Measurements from ENCODE around the gene METTL26.
A peak's percentile ranks its signal among the peaks of the same experiment; 100 is the strongest.
"Not testable (repeated sequence)": the region's sequence is repeated elsewhere in the genome, so short reads cannot be mapped to it uniquely, and the experiment has no call there.

METTL26 gene

GRCh38 chr16:624526-625070 is 11.5 kb downstream of the METTL26 start:
- no peak for DNase-seq

- no peak for DNase-seq
These were observed 13.2 kb downstream of the METTL26 start for GRCh38 chr16:622920-623280.

DNA sequence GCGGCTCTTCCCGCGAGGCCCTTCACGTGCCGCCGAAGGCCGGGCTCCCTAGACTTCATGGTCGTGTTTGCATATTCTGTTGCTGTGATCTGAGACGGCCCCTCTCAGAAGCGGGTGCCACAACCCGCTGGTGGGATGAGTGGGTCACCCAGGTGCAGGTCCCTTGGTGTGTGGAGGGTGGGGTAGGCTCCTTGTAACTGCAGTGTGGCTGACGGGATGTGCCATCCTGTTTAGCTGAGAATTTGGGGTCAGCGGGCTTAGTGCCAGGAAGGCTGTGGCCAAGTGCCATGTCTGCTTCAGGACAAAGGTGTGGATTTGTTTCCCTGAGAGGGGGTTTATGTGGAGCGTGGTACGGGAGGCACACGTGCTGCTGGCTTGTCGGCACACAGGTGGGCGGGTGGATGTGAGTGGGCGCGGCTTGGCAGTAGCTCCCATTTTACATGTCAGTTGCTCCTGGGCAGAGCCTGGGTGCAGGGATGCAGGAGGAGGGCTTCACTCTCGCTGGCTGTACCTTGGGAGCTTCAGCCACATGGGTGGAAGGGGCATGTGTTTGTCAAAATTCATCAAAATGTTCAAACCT is 14.5 kb downstream of the METTL26 start:
- DNase-seq, result no peak

- DNase-seq, result no peak
These were observed 15.2 kb downstream of the METTL26 start for GRCh38 chr16:620700-621525.

DNA sequence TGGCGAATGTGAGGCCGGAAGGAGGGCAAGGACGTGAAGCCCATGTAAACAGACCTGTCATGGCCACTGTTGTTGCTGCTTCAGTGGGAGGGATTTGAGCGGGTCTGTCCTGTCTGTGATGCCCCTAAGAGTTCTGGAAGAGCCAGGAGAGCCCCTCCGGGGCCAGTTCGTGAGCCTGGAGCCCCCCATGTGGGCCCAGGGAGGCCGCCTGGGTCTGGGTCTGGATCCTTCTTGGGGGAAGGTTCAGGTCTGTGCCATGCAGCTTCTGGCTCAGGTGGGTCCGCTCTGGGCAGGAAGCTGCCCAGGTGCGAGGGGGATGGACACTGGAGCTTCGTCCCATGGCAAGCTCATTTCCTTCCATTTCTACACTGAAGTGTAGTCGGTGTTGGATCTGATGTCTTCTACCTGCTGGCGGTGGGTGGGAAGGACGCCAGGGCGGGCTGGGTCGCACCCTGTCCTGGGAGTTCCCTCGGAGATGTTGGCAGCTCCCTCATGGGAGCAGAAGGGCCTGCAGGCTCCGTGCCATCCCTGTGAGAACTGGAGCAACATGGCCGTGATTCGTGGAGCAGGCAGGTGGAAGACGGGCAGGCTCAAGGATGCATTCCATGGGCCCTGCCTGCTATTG is 16.5 kb downstream of the METTL26 start:
- DNase-seq, result no peak

DNA sequence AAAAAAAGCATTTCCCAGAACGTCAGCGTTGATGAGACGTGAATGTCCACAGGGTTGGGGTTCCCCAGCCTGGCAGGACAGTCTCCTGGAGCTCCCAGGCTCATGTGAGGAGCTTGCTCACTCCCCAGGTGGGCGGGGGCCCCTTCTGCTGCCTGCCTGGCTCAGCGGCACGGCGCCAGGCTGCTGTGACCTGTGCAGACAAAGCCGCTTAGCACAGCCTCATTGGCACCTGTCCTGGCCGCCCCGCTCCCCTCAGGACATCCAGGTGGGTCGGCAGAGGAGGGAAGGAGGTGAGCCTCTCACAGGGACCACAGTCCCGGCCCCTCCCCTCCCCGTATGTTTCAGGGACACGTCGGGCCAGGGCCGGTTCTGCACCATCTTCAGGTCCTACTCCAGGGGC is 18.2 kb downstream of the METTL26 start:
- DNase-seq, result no peak

- DNase-seq, result no peak
These were observed 19.1 kb downstream of the METTL26 start for GRCh38 chr16:616733-617586.

DNA sequence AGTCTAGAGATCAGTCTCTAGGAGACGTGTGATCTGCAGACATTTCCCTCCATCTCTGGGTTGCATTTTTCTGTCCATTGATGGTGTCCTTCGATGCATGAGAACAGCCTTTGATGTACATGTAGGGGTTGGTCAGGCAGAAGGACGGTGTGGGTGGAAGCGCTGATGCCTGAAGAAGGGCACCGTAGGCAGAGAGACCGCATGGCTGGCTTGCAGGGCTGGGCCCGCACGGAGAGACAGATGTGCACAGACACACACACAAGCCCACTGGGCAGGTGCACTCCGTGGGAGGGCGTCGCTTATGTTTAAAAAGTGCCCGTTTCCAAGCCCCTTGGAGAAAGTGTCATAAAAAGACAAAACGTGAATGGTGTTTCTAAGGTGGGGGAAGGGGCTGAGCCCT is 21.0 kb downstream of the METTL26 start:
- no peak for DNase-seq

GRCh38 chr16:610513-611381 is 25.4 kb downstream of the METTL26 start:
- peak; percentile 55 for DNase-seq

- DNase-seq, result no peak
These were observed 26.1 kb downstream of the METTL26 start for GRCh38 chr16:609984-610383.

GRCh38 chr16:609316-609715 is 26.8 kb downstream of the METTL26 start:
- no peak for DNase-seq

GRCh38 chr16:608019-608418 is 28.1 kb downstream of the METTL26 start:
- DNase-seq, result no peak

GRCh38 chr16:606656-607307 is 29.3 kb downstream of the METTL26 start:
- no peak for DNase-seq

GRCh38 chr16:603933-604332 is 32.2 kb downstream of the METTL26 start:
- DNase-seq, result no peak

- DNase-seq, result peak; percentile 52
These were observed 35.3 kb downstream of the METTL26 start for GRCh38 chr16:600781-601180.

- DNase-seq, result no peak
These were observed 37.0 kb downstream of the METTL26 start for GRCh38 chr16:598823-599739.

DNA sequence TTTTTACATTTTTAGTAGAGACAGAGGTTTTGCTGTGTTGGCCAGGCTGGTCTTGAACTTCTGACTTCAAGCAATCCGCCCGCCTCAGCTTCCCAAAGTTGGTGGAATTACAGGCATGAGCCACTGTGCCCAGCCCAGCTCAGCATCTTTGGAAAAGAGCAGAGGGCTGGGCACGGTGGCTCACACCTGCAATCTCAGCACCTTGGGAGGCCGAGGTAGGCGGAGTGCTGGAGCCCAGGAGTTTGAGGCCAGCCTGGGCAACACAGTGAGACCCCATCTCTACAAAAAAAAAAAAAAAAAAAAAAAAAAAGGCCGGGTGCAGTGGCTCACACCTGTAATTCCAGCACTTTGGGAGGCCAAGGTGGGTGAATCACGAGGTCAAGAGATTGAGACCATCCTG is 38.5 kb downstream of the METTL26 start:
- DNase-seq, result not testable (repeated sequence)

- DNase-seq, result no peak
These were observed 39.4 kb downstream of the METTL26 start for GRCh38 chr16:596736-597060.

GRCh38 chr16:595942-596735 is 40.0 kb downstream of the METTL26 start:
- no peak for DNase-seq

DNA sequence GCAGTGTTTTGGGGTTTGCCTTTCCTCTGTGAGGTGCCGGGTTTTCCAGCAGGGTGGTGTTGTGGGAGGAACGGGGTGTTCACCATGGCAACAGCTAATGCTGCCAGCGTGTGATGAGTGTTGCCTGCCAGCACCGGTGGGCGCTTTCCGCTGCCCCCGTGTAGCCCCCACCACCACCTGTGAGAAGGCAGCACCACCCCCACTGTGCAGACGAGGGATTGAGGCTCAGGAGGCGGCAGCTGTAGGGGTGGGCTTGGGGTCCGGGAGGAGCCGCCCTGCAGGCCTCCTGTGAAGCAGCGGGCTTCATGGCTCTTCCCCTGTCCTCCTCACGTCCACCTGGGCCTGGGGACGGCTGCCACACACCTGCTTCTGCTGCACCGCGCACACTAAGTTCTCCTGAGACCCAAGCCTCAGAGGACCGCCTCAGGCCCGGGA is 41.0 kb downstream of the METTL26 start:
- no peak for DNase-seq
